Parathyroid adenoma (tissue), 2 donors: ENCODE results near the gene TMEM222.

ENCODE experiments used
- H2AFZ ChIP-seq: fragments of 300-600 bp; sonication (generic); one replicate; pipeline ENCODE4 v1.7.0; 2017; ENCODE audit warnings: antibody characterized with exemption, mild to moderate bottlenecking
- H3K27ac ChIP-seq: fragments of 300-600 bp; sonication (generic); one replicate; pipeline ENCODE4 v1.7.0; 2017
- H3K27me3 ChIP-seq: fragments of 300-600 bp; sonication (generic); one replicate; pipeline ENCODE4 v1.7.0; 2017; ENCODE audit warnings: low read length; ENCODE audit not compliant: control insufficient read depth, insufficient read depth
- H3K36me3 ChIP-seq: fragments of 300-600 bp; sonication (generic); one replicate; pipeline ENCODE4 v1.7.0; 2017; ENCODE audit warnings: low read length; ENCODE audit not compliant: control insufficient read depth, insufficient read depth
- H3K4me1 ChIP-seq: fragments of 300-600 bp; sonication (generic); one replicate; pipeline ENCODE4 v1.7.0; 2017; ENCODE audit warnings: control low read depth
- H3K4me2 ChIP-seq: fragments of 300-600 bp; sonication (generic); one replicate; pipeline ENCODE4 v1.7.0; 2017; ENCODE audit warnings: low read length
- H3K4me3 ChIP-seq: fragments of 300-600 bp; sonication (generic); one replicate; pipeline ENCODE4 v1.7.0; 2017; ENCODE audit warnings: low read depth, low read length
- H3K79me2 ChIP-seq: fragments of 300-600 bp; sonication (generic); one replicate; pipeline ENCODE4 v1.7.0; 2017; ENCODE audit warnings: control low read depth
- H3K9ac ChIP-seq: fragments of 300-600 bp; sonication (generic); one replicate; pipeline ENCODE4 v1.7.0; 2017; ENCODE audit warnings: mild to moderate bottlenecking
- H3K9me3 ChIP-seq: fragments of 300-600 bp; sonication (generic); one replicate; pipeline ENCODE4 v1.7.0; 2017; ENCODE audit warnings: low read length; ENCODE audit not compliant: control insufficient read depth
- TF ChIP-seq, protein P1 (sequence below): fragments of 300-600 bp; sonication (generic); IDR thresholded peaks from one replicate; pipeline ENCODE4 v1.7.0; 2017; ENCODE audit warnings: antibody characterized with exemption, mild to moderate bottlenecking
- donor health status: primary hyperparathyroidism.

TMEM222 gene, protein sequence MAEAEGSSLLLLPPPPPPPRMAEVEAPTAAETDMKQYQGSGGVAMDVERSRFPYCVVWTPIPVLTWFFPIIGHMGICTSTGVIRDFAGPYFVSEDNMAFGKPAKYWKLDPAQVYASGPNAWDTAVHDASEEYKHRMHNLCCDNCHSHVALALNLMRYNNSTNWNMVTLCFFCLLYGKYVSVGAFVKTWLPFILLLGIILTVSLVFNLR

DNA sequence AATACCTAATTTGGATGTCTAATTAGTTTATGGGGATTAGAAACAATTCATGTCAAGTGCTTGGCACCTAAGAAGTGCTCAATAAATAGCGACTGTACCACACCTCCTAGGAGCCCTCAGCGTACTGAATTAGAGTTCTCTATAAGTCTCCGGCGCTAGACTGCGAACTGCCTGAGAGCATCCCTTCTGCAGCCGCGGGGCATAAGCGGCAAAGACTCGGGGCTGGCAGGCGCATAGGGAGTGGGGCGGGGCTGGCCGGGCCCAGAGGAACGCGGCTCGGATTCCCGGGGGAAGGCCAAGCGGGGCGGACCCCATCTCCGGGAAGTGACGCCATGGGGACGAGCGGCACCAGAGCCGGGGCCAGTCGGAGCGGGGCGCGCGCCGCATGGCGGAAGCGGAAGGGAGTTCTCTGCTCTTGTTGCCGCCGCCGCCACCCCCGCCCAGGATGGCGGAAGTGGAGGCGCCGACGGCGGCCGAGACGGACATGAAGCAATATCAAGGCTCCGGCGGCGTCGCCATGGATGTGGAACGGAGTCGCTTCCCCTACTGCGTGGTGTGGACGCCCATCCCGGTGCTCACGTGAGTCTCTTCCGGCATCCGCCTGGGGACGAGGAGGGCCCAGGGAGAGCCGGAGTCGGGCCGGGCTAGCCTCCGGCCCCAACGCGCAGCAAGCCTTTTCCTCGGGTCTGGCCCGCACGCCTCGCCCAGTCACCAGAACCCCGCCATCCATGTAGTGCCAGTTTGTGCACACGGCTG lies at the start of gene TMEM222:
Gene TMEM222 (plus strand): TSS at position 351 of the 756 bp plus-strand sequence. CDS start 35 bp downstream, at position 386.
- H3K4me1 ChIP-seq, result no peaks in the 10 kb centered on the region
- peak within 1 kb of the TSS; percentile 98 for H2AFZ ChIP-seq
- H3K27ac ChIP-seq, result peak within 1 kb of the TSS; percentile 92
- TF ChIP-seq, protein P1, sequence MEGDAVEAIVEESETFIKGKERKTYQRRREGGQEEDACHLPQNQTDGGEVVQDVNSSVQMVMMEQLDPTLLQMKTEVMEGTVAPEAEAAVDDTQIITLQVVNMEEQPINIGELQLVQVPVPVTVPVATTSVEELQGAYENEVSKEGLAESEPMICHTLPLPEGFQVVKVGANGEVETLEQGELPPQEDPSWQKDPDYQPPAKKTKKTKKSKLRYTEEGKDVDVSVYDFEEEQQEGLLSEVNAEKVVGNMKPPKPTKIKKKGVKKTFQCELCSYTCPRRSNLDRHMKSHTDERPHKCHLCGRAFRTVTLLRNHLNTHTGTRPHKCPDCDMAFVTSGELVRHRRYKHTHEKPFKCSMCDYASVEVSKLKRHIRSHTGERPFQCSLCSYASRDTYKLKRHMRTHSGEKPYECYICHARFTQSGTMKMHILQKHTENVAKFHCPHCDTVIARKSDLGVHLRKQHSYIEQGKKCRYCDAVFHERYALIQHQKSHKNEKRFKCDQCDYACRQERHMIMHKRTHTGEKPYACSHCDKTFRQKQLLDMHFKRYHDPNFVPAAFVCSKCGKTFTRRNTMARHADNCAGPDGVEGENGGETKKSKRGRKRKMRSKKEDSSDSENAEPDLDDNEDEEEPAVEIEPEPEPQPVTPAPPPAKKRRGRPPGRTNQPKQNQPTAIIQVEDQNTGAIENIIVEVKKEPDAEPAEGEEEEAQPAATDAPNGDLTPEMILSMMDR, result no peak
- H3K79me2 ChIP-seq, result peaks cover 8% of the 10 kb centered on the region
- H3K36me3 ChIP-seq, result no peaks in the 10 kb centered on the region
- H3K4me2 ChIP-seq, result peak within 1 kb of the TSS; percentile 94
- no peaks in the 10 kb centered on the region for H3K27me3 ChIP-seq
- peak within 1 kb of the TSS; percentile 96 for H3K4me3 ChIP-seq
- no peaks in the 10 kb centered on the region for H3K9me3 ChIP-seq
- peak within 1 kb of the TSS; percentile 80 for H3K9ac ChIP-seq

DNA sequence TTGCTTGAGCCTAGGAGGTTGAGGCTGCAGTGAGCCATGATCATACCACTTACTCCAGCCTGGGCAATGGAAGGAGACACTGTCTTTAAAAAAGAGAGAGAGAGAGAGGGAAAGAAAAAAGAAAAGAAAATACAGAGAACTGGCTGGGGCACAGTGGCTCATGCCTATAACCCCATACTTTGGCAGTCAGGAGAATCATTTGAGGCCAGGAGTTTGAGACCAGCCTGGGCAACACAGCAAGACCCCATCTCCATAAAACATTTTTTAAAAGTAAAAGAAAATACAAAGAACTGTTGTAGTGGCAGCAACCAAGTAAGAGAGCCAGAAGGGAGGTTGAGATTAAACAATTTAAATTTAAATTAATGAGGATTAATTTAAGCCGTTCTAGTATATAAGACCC lies 47.8 kb upstream of the TMEM222 start:
- no peaks in the 10 kb centered on the region for H3K27me3 ChIP-seq
- peak overlapping the region; percentile 40 for H3K4me2 ChIP-seq
- peaks cover 3% of the 10 kb centered on the region for H3K79me2 ChIP-seq
- TF ChIP-seq, protein P1, result no peak
- H3K27ac ChIP-seq, result no peak overlapping the region
- no peaks in the 10 kb centered on the region for H3K4me1 ChIP-seq
- H3K9ac ChIP-seq, result no peak overlapping the region
- no peak overlapping the region for H3K4me3 ChIP-seq
- no peak overlapping the region for H2AFZ ChIP-seq
- no peaks in the 10 kb centered on the region for H3K9me3 ChIP-seq
- no peaks in the 10 kb centered on the region for H3K36me3 ChIP-seq

DNA sequence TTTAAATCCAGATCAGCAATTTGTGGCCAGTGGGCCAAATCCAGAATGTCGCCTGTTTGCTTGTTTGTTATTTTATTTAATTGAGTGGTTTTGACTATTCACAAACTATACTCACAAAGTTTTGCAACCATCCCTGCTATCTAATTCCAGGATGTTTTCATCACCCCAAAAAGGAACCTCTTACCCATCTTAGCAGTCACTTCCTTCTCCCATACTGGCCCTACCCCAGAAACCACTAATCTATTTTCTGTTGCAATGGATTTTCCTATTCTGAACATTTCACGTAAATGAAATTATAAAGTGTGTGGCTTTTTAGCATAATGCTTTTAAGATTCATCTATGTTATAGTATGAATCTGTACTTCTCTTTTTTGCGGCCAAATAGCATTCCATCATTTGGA lies 46.3 kb upstream of the TMEM222 start:
- no peak overlapping the region for H2AFZ ChIP-seq
- H3K4me3 ChIP-seq, result no peak overlapping the region
- H3K27me3 ChIP-seq, result no peaks in the 10 kb centered on the region
- H3K36me3 ChIP-seq, result no peaks in the 10 kb centered on the region
- no peak overlapping the region for H3K9ac ChIP-seq
- H3K79me2 ChIP-seq, result peaks cover 3% of the 10 kb centered on the region
- H3K4me2 ChIP-seq, result no peak overlapping the region
- H3K27ac ChIP-seq, result no peak overlapping the region
- H3K4me1 ChIP-seq, result no peaks in the 10 kb centered on the region
- TF ChIP-seq, protein P1, result no peak
- H3K9me3 ChIP-seq, result no peaks in the 10 kb centered on the region

DNA sequence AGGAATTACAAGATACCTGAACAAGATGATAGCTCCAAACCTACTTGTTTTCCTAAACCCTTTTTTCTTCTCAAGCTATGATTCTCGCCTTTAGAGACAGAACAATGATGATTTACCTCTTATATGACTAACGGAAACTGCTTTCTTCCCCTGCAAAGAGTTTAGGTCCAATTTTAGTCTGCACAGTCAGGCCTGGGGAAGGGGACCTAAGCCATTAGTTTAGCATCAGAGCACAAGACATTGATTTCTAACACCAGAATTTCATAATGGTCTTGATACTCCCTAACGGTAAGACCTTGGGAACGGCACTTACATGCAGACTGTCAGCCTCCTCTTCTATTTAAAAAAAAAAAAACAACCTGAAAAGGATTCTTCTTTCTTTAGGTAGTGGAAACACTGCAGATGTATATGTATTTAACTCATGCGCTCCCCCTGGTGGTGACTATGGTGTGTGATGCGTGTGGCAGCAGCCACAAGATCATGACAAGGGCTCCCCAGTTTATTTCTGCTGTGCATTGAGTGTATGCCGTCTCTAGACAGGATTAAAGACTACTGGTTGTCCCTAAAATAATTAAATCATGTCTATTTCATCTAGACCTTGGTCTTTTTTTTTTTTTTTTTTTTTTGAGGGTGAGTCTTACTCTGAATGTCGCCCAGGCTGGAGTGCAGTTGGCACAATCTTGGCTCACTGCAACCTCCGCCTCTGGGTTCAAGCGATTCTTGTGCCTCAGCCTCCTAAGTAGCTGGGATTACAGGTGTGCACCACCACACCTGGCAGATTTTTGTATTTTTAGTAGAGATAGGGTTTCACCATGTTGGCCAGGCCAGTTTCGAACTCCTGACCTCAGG lies 37.3 kb upstream of the TMEM222 start:
- no peak overlapping the region for H2AFZ ChIP-seq
- no peak overlapping the region for H3K27ac ChIP-seq
- H3K9ac ChIP-seq, result no peak overlapping the region
- no peaks in the 10 kb centered on the region for H3K9me3 ChIP-seq
- no peaks in the 10 kb centered on the region for H3K4me1 ChIP-seq
- no peaks in the 10 kb centered on the region for H3K79me2 ChIP-seq
- TF ChIP-seq, protein P1, result peak; percentile 69
- no peak overlapping the region for H3K4me3 ChIP-seq
- H3K4me2 ChIP-seq, result no peak overlapping the region
- no peaks in the 10 kb centered on the region for H3K36me3 ChIP-seq
- no peaks in the 10 kb centered on the region for H3K27me3 ChIP-seq
